ENCODE data around the gene C3.
"Not testable (repeated sequence)": the region's sequence is repeated elsewhere in the genome, so short reads cannot be mapped to it uniquely, and the experiment has no call there.

C3 gene

DNA sequence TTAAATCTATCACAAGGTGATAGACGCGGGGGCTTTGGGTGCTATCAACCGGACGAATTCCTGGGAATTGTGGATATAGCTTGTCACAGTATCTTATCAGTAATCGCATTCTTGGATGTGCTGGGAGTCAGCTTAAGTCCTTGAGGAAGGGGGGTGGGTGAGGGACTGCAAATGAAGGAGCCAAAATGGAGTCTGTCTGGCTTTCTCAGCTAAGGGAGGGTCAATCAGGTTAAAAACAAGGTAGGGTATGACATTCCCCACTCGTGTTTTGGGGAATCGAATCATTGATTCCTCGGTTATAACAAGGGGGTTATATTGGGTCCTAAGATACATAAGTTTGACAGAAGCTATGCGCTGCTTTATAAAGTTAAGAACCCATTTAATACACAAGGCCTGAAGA, 64.1 kb downstream of the C3 start:
- not testable (repeated sequence) for DNase-seq

DNA sequence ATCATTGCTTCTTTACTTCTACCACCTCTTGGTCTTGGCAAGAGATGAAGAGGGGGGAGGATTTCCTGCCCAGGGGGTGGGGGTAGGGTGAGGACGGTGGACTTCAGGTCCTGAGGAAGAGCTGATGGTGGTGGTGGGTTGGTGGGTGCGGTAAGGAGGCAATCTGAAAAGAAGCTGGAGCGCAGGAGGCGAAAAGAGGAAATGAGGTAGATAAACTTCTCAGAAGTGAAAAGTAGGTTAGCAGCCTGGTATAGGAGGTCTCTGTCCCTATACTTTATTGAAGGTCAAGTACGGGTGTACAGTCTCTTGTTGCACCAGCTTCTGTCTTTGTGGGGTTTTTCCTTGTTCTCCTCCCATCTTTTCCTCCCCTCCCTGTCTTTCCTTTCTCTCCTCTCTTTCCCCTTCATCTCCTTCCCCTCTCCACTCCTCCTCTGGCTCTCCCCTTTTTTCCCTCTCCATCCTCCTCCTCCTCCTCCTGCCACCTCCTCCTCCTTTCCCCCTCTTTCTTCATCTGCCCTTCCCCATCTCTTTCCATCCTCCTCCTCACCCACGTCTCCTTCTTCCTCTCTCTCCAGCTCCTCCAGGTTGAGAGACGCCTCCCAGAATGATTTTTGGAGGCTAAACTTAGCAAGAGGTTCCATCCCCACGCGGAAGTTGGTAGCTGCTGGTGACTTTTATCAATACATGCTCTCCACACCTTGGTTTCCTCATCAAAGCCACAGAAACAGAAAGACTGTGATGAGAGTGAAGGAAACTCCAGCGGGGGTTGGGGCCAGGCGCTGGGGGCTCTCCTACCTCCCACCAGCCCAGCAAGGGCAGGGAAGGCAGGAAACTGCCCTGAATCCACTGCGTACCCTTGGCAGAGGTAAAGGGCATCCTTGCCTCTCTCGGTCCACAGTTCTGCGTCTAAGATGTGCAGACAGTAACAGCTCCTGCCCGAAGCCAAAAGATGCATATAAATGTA, 65.8 kb downstream of the C3 start:
- no peak for DNase-seq

DNA sequence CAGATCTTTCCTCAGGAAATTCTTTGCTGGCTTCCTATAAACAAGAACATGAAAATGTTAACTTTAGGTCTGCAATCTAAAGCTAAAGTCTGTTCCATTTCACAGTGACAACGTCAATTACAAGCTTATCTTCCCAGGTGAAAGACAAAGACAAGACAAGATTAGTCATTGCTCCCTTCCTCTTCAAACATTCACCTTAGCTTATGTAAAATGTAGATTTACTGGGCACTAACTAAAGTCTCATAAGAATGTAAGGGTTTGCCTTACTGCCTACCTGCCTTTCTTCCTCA, 67.7 kb downstream of the C3 start:
- no peak for DNase-seq

DNA sequence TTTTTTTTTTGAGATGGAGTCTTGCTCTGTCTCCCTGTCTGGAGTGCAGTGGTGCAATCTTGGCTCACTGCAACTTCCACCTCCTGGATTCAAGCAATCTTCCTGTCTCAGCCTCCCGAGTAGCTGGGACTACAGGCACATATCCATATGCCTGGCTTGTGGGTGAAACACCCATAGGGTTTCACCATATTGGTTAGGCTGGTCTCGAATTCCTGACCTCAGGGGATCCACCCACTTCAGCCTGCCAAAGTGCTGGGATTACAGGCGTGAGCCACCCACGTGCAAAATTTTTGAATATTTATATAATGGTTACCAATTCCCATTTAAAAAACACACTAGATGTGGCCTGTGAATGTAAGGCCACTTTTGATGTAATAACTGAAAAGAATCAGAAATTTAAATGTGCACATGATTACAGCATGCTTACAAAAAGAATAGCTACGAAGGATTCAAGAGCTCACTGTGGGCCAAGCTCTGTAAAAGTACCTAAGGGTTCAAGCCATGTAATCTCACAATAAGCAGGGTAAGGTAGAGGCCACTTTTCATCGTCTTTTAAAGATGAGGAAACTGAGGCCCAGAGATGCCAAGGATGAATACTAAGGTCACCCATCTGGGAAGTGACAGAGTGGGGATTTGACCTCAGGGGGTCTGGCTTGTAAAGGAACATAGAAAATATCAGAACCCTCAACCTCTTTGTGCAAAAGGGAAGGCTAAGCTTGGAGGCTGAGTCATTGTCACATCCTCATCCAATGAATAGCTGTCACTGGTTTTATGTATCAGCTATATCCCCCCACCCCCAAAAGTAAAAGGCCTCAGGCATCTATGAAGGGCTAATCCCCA, 68.3 kb downstream of the C3 start:
- DNase-seq, result no peak

DNA sequence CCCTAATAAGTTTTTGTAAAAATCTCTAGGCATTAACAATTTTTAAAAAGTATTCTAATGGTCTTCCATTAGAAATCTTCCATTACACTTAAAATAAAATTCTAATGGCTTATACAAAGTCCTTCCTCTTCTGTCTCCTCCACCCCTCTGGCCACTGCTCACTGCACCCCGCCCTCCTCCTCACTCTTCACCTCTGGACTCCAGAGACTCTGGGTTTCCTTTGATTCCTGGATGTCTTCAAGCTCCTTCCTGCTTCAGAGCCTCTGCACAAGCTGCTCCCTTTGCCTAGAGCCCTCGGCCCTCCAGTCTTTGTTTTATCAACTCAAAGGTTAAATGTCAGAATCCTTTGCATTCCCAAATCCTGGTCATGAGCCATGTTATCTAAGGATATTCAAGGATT, 71.3 kb downstream of the C3 start:
- no peak for DNase-seq

DNA sequence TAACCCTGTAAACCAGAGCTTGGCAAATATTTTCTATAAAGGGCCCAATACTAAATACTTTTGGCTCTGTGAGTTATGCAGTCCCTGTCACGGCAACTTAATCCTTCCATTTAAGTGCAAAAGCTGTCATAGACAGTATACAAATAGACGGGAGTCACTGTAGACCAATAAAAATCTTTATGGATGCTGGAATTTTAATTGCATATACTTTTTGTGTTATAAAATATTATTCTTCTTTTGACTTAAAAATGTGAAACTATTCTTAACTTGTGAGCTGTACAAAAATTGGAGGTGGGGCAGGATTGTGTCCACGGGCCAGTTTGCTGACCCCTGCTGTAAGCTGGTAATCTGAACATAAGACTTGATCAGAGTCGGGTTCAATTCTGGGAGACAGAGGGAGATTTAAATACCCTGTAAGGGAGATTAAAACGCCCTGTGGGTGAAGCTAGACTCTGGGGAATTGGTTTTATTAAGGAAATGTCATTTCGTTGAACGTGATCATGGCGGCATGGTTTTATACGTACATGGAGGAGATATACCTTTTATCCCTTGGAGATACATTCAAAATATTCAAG, 72.2 kb downstream of the C3 start:
- no peak for DNase-seq

DNA sequence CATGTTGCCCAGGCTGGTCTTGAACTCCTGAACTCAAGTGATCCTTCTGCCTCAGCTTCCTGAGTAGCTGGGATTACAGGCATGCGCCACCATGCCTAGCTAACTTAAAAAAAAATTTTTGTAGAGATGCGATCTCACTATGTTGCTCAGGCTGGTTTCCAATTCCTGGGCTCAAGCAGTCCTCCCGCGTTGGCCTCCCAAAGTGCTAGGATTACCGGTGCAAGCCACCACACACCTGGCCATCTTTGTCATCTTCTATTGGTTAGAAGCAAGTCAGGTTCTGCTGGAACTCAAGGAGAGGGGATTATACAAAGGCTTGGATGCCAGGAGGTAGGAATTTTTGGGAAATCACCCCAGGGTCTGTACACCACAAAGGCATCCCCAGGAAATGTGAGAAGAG, 75.7 kb downstream of the C3 start:
- DNase-seq, result no peak

DNA sequence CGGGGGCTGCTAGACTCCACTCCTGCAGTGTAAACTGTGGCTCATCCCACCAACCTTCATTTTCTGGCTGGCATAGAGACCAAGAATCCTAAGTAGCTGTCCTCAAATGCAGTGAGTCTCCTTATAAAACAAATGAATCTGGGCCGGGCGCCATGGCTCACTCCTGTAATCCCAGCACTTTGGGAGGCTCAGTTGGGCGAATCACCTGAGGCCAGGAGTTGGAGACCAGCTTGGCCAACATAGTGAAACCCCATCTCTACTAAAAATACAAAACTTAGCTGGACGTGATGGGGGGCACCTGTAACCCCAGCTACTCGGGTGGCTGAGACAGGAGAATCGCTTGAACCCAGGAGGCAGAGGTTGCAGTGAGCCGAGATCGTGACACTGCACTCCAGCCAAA, 80.1 kb downstream of the C3 start:
- not testable (repeated sequence) for DNase-seq

DNA sequence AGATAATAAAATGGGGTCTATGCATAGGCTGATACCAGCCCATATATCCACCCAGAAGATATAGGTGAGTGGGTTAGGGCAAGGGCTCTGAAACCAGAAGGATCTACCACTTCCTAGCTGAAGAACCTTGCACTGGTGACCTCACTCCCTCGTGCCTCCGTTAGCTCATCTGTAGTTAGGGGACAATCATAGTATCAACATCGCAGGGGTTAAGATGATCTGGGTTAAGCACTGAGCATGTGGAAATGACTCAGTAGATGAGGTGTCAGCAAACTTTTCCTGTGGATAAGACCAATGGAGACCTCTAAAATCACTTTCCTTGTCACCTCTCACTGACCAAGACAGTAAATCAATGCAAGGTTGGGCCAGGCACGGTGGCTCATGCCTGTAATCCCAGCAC, 81.0 kb downstream of the C3 start:
- DNase-seq, result peak; percentile 86

DNA sequence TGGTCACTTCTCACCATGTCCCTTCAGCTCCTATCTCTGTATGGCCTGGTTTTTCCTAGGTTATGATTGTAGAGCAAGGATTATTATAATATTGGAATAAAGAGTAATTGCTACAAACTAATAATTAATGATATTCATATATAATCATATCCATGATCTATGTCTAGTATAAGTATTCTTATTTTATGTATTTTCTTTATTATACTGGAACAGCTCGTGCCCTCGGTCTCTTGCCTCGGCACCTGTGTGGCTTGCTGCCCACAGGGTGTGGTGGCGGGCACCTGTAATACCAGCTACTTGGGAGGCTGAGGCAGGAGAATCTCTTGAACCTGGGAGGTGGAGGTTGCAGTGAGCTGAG, 87.0 kb downstream of the C3 start:
- DNase-seq, result not testable (repeated sequence)

DNA sequence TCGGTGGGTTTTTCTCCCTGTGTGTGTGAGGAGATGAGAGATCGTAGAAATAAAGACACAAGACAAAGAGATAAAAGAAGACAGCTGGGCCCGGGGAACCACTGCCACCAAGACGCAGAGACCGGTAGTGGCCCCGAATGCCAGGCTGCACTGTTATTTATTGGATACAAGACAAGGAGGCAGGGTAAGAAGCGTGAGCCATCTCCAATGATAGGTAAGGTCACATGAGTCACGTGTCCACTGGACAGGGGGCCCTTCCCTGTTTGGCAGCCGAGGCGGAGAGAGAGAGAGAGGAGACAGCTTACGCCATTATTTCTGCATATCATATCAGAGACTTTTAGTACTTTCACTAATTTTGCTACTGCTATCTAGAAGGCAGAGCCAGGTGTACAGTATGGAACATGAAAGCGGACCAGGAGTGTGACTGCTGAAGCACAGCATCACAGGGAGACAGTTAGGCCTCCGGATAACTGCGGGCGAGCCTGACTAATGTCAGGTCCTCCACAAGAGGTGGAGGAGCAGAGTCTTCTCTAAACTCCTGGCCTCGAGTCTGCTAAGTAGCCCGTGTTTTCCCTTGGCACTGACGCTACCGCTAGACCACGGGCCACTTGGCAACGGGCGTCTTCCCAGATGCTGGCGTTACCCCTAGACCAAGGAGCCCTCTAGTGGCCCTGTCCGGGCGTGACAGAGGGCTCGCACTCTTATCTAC, 87.5 kb downstream of the C3 start:
- DNase-seq, result peak; percentile 90

DNA sequence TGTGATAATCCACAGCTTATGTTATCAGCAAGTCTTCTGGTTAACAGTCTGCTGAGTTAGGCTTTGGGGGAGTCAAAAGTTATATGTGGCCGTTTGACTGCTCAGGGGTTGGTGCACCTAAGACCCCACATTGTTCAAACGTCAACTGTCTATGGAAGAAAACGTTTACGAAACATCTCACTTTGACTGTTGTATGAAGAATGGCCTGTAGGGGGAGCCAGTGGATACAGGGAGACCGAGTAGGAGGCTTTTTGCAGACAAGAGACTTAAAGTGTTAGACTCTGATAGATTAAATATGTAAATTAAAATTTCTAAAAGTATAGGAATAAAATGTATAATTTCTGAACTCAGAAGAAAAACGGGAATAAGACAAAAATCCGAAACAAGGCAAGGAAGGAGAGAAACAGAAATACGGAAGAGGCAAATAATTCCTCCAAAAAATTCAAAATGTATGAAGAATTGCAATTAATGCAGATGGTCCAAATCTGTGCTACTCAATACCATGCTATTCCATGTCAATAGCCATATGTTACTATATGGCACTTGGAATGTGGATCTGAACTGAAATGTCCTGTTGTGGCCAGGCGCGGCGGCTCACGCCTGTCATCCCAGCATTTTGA, 88.3 kb downstream of the C3 start:
- DNase-seq, result peak; percentile 93
